Measurements from ENCODE around the gene GAL3ST2.

Gene GAL3ST2

GRCh38 chr2:241743620-241744019, 33.0 kb upstream of the GAL3ST2 start:
- Histone ChIP-seq H3K9me3 (no peaks in the 10 kb centered on the region), H3K27me3 (no peaks in the 10 kb centered on the region), H3K4me3 (ENCODE audit: low read depth, low read length) (no peak overlapping the region), H3K36me3 (peaks cover 26% of the 10 kb centered on the region), H3K4me1 (no peaks in the 10 kb centered on the region)
- TF ChIP-seq CTCF (IDR thresholded peaks at IDR 0.05; ENCODE audit: low read depth, low read length) = no peak
- no peak for DNase-seq

- no peak for DNase-seq
- no peaks in the 10 kb centered on the region for H3K27me3 ChIP-seq
- H3K36me3 ChIP-seq = peaks cover 32% of the 10 kb centered on the region
- TF ChIP-seq CTCF (IDR thresholded peaks at IDR 0.05; ENCODE audit: low read depth, low read length) = no peak
- H3K4me1 ChIP-seq = no peaks in the 10 kb centered on the region
- no peak overlapping the region for H3K4me3 ChIP-seq (ENCODE audit: low read depth, low read length)
- no peaks in the 10 kb centered on the region for H3K9me3 ChIP-seq
These were observed 32.4 kb upstream of the GAL3ST2 start for GRCh38 chr2:241744028-241744754.

DNA sequence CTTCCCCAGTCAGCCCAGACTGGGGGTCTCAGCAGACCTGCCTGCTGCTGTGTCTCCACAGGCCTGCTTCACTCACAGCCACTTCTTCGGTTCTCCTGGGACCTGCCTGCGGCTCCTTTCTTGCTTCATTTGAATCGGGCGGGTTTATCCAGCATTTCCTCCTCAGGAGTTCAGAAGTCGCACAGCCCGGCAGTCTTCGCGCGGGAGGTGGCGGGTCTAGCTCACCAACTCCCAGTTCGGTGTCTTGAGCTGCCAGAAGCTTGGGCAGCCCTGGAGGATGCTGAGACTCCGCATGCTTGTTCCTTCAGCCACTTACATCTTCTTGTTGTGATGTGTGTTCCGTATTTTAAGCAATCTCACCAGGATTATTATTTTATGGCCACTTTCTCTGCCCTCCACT, 31.3 kb upstream of the GAL3ST2 start:
- Histone ChIP-seq H3K4me1 (no peaks in the 10 kb centered on the region), H3K36me3 (peaks cover 35% of the 10 kb centered on the region), H3K9me3 (no peaks in the 10 kb centered on the region), H3K4me3 (ENCODE audit: low read depth, low read length) (no peak overlapping the region), H3K27me3 (no peaks in the 10 kb centered on the region)
- TF ChIP-seq CTCF (IDR thresholded peaks at IDR 0.05; ENCODE audit: low read depth, low read length) = no peak
- no peak for DNase-seq

DNA sequence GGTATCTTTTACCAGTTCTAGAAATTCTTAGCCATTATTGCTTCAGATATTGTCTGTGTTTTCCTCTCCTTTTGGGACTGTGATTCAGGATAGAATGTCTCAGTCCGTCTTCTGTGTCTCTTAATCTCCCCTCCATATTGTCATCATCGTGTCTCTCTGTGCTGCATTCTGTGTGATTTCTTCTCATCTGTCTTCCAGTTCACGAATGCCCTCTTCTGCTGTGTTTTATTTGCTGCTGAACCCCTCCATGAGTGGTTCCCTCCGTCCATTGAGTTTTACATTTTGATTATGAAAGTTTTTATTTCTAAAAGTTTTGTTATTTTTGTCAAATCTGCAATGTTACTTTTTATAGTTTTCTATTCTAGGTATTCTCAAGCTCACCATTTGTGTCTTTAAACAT, 30.5 kb upstream of the GAL3ST2 start:
- Histone ChIP-seq H3K9me3 (no peaks in the 10 kb centered on the region), H3K27me3 (no peaks in the 10 kb centered on the region), H3K4me1 (no peaks in the 10 kb centered on the region), H3K4me3 (ENCODE audit: low read depth, low read length) (no peak overlapping the region), H3K36me3 (peaks cover 42% of the 10 kb centered on the region)
- DNase-seq = no peak
- TF ChIP-seq CTCF (IDR thresholded peaks at IDR 0.05; ENCODE audit: low read depth, low read length) = no peak

DNA sequence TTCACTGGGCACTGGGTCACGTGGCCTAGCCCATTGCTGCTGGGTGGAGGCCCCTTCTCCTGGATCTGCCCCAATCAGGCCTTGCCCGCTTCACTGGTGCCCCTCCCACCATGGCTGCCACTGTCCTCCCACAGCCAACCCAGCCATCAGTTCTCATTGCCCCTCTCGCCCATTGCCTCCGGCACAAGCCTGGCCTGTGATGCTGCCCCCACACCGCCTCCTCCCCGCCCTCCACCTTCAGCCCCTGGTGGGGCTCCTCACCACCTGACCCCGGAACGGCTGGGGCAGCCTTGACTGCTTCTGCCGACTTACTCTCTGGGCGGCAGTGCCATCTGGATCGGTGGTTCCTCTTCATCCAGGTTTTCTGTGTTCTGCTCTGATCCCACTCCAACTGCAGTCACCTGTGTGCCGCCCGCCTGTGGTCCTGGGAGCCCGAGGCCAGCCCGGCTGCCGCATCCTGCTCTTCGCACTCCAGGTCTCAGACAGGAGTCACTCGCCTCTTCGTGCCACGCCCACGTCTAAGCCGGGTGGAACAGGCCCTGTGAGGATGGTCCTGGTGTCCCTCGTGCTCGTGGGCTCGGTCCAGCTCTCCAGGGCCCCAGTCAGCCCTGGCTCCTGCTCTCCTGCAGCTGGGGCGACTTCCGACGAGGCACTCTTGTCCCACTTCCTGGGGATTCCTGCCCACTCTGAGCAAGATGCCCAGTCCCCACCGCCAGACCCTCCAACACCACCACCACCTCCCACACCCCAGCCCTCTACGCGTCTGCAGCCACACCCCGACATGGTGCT, 28.0 kb upstream of the GAL3ST2 start:
- H3K27me3 ChIP-seq = no peaks in the 10 kb centered on the region
- H3K36me3 ChIP-seq = peaks cover 52% of the 10 kb centered on the region
- no peaks in the 10 kb centered on the region for H3K9me3 ChIP-seq
- no peak overlapping the region for H3K4me3 ChIP-seq (ENCODE audit: low read depth, low read length)
- no peaks in the 10 kb centered on the region for H3K4me1 ChIP-seq
- DNase-seq = no peak
- no peak for TF ChIP-seq CTCF (IDR thresholded peaks at IDR 0.05; ENCODE audit: low read depth, low read length)
